GM19438 (cell line): ENCODE measurements around the gene WDR70.
"Not testable (repeated sequence)": the region's sequence is repeated elsewhere in the genome, so short reads cannot be mapped to it uniquely, and the experiment has no call there.

ENCODE experiments used
- ATAC-seq: cut with Tn5 transposase; IDR thresholded peaks from one replicate; pipeline ENCODE4 v1.9.1; 2021; ENCODE audit warnings: low read depth; ENCODE audit not compliant: unreplicated experiment

The WDR70 gene

GRCh38 chr5:37667846-37668245 lies 288.7 kb downstream of the WDR70 start:
- ATAC-seq, result no peak

- ATAC-seq, result no peak
Observed at GRCh38 chr5:37668524-37669047, 289.5 kb downstream of the WDR70 start.

- ATAC-seq, result not testable (repeated sequence)
Observed at GRCh38 chr5:37672118-37672588, 293.0 kb downstream of the WDR70 start.

GRCh38 chr5:37674361-37674760 lies 295.2 kb downstream of the WDR70 start:
- ATAC-seq, result not testable (repeated sequence)

GRCh38 chr5:37679326-37679725 lies 300.2 kb downstream of the WDR70 start:
- ATAC-seq, result not testable (repeated sequence)

- not testable (repeated sequence) for ATAC-seq
Observed at GRCh38 chr5:37679903-37680302, 300.8 kb downstream of the WDR70 start.

- no peak for ATAC-seq
Observed at GRCh38 chr5:37683072-37683471, 304.0 kb downstream of the WDR70 start.

GRCh38 chr5:37685211-37685610 lies 306.1 kb downstream of the WDR70 start:
- no peak for ATAC-seq

GRCh38 chr5:37685816-37686215 lies 306.7 kb downstream of the WDR70 start:
- ATAC-seq, result no peak

GRCh38 chr5:37688925-37689324 lies 309.8 kb downstream of the WDR70 start:
- ATAC-seq, result not testable (repeated sequence)

- not testable (repeated sequence) for ATAC-seq
Observed at GRCh38 chr5:37694333-37694732, 315.2 kb downstream of the WDR70 start.

- ATAC-seq, result no peak
Observed at GRCh38 chr5:37694867-37695266, 315.7 kb downstream of the WDR70 start.

GRCh38 chr5:37695647-37696046 lies 316.5 kb downstream of the WDR70 start:
- ATAC-seq, result no peak

GRCh38 chr5:37696190-37697021 lies 317.3 kb downstream of the WDR70 start:
- ATAC-seq, result no peak

- ATAC-seq, result no peak
Observed at GRCh38 chr5:37701868-37702267, 322.8 kb downstream of the WDR70 start.

GRCh38 chr5:37703841-37704241 lies 324.7 kb downstream of the WDR70 start:
- no peak for ATAC-seq

GRCh38 chr5:37704406-37704805 lies 325.3 kb downstream of the WDR70 start:
- ATAC-seq, result no peak

- no peak for ATAC-seq
Observed at GRCh38 chr5:37709020-37709419, 329.9 kb downstream of the WDR70 start.

- ATAC-seq, result no peak
Observed at GRCh38 chr5:37710965-37711364, 331.8 kb downstream of the WDR70 start.

GRCh38 chr5:37712750-37713149 lies 333.6 kb downstream of the WDR70 start:
- ATAC-seq, result no peak

- no peak for ATAC-seq
Observed at GRCh38 chr5:37714756-37715155, 335.6 kb downstream of the WDR70 start.

GRCh38 chr5:37715361-37715760 lies 336.2 kb downstream of the WDR70 start:
- ATAC-seq, result no peak
